Measurements from ENCODE around the gene FAM13A.

GRCh38 chr4:88859191-88859812 lies 197.7 kb downstream of the FAM13A start:
- TF ChIP-seq CTCF (IDR thresholded peaks at IDR 0.05) (no peak), POLR2A (IDR thresholded peaks at IDR 0.05) (no peak)
